ENCODE data around the gene HOMER2. TPM values are rescaled to one million over a fixed set of nuclear protein-coding genes. Genes with fewer than 3 reads are reported as not detected.
A peak's percentile ranks its signal among the peaks of the same experiment; 100 is the strongest.

Gene HOMER2
- total and polyA plus RNA-seq, 2 of the 4 experiments (the other 2 are of a cell fraction), result 0.54 to 0.79 TPM

GRCh38 chr15:82843566-82843965 lies 109.0 kb downstream of the HOMER2 start:
- no peaks in the 10 kb centered on the region; the same call in 1 of the 2 replicates for H3K9me1 ChIP-seq (ENCODE audit: insufficient read depth, low read length)
- H2AK9ac ChIP-seq (replicated peaks; ENCODE audit: low read depth, low read length, poor library complexity), result peak overlapping the region; percentile 55
- no peak overlapping the region for H4K5ac ChIP-seq (ENCODE audit: low read depth, low read length)
- no peak overlapping the region for H2AK5ac ChIP-seq (ENCODE audit: low read depth, low read length)
- CTCF ChIA-PET, result no interaction called here
- H3K14ac ChIP-seq (replicated peaks; ENCODE audit: low read depth, low read length), result no peak overlapping the region
- BruUV-seq (replicated peaks), result no TSS peak
- H2BK20ac ChIP-seq (ENCODE audit: low read depth, low read length), result no peak overlapping the region
- no peak overlapping the region for H3K18ac ChIP-seq (ENCODE audit: low read depth, low read length)
- no peak overlapping the region for H4K91ac ChIP-seq (ENCODE audit: insufficient read depth, low read depth, low read length)
- no peaks in the 10 kb centered on the region for H4K20me1 ChIP-seq (ENCODE audit: insufficient read depth, low read length)
- H3K27me3 ChIP-seq (ENCODE audit: control insufficient read depth, insufficient read depth, low read length), result no peaks in the 10 kb centered on the region
- no peak overlapping the region for H3K9ac ChIP-seq (ENCODE audit: low read depth, low read length)
- H3K9me3 ChIP-seq (ENCODE audit: control insufficient read depth, insufficient read depth, low read length), result no peaks in the 10 kb centered on the region
- no peak overlapping the region for H3K4ac ChIP-seq (ENCODE audit: low read depth, low read length)
- no peaks in the 10 kb centered on the region for H3K36me3 ChIP-seq (ENCODE audit: control insufficient read depth, insufficient read depth, low read length)
- H4K8ac ChIP-seq (ENCODE audit: low read depth in 2 of 2, low read length in 2 of 2), result no peak overlapping the region
- no CpG with 5 or more reads among the region's 3 CpGs for WGBS, 2 experiments (ENCODE audit: extremely low coverage in 2 of 2, insufficient read length in 1 of 2)
- no peak overlapping the region for H2AFZ ChIP-seq (replicated peaks; ENCODE audit: low read length, poor library complexity)
- H3K56ac ChIP-seq (ENCODE audit: extremely low read depth, insufficient read depth, low read length), result no peak overlapping the region
- TF ChIP-seq MAFK (IDR thresholded peaks at IDR 0.05; ENCODE audit: low read depth, low read length) (no peak), CHD1 (IDR thresholded peaks at IDR 0.05; ENCODE audit: low read depth, low read length) (no peak), RAD21 (IDR thresholded peaks at IDR 0.05; ENCODE audit: low read length) (no peak), FOS (IDR thresholded peaks at IDR 0.05; ENCODE audit: low read depth, low read length) (no peak), NFE2L2 (IDR thresholded peaks at IDR 0.05; ENCODE audit: low read depth, low read length) (no peak), MAZ (IDR thresholded peaks at IDR 0.05; ENCODE audit: borderline replicate concordance, low read depth, low read length) (no peak), RFX5 (IDR thresholded peaks at IDR 0.05; ENCODE audit: low read depth, low read length) (no peak), CEBPB (IDR thresholded peaks at IDR 0.05; ENCODE audit: low read depth, low read length) (no peak), CTCF (conservative IDR thresholded peaks at IDR 0.05; ENCODE audit: low read depth, low read length) (no peak), RCOR1 (IDR thresholded peaks at IDR 0.05; ENCODE audit: insufficient replicate concordance, low read length) (no peak), POLR2A (IDR thresholded peaks at IDR 0.05; ENCODE audit: low read depth, low read length) (no peak), ELK1 (IDR thresholded peaks at IDR 0.05; ENCODE audit: borderline replicate concordance, low read depth, low read length) (no peak), BHLHE40 (IDR thresholded peaks at IDR 0.05; ENCODE audit: low read depth, low read length) (no peak), MXI1 (IDR thresholded peaks at IDR 0.05; ENCODE audit: borderline replicate concordance, low read depth, low read length) (no peak)
- TF ChIP-seq, protein P1, sequence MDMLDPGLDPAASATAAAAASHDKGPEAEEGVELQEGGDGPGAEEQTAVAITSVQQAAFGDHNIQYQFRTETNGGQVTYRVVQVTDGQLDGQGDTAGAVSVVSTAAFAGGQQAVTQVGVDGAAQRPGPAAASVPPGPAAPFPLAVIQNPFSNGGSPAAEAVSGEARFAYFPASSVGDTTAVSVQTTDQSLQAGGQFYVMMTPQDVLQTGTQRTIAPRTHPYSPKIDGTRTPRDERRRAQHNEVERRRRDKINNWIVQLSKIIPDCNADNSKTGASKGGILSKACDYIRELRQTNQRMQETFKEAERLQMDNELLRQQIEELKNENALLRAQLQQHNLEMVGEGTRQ (IDR thresholded peaks at IDR 0.05; ENCODE audit: low read depth, low read length), result no peak
- no peak overlapping the region for H2BK5ac ChIP-seq (ENCODE audit: low read depth, low read length, poor library complexity, severe bottlenecking)
- H3K4me2 ChIP-seq (ENCODE audit: low read depth, low read length), result no peak overlapping the region
- dilution Hi-C loops (cut with HindIII; ENCODE audit: low sequenced_read_pairs, unreplicated experiment) (no loop called here), intact Hi-C loops (cut with micrococcal nuclease) (no loop called here), in situ Hi-C loops (cut with MboI; ENCODE audit: low sequenced_read_pairs) (no loop called here)
- H2BK120ac ChIP-seq (ENCODE audit: low read depth, low read length), result no peak overlapping the region
- POLR2A ChIA-PET (ENCODE audit: unreplicated experiment), result no interaction called here
- no peak for DNase-seq
- no peak overlapping the region for H3K23ac ChIP-seq (ENCODE audit: low read depth, low read length)
- no peak for ATAC-seq (ENCODE audit: low read depth)
- H2BK15ac ChIP-seq (ENCODE audit: low read depth, low read length), result no peak overlapping the region
- no peak overlapping the region for H3K4me3 ChIP-seq (ENCODE audit: insufficient read depth, low read depth, low read length)
- peaks cover 3% of the 10 kb centered on the region; the same call in 1 of the 2 replicates for H3K4me1 ChIP-seq (ENCODE audit: control insufficient read depth, insufficient read depth, low read length)
- no peak overlapping the region for H3K27ac ChIP-seq (ENCODE audit: insufficient read depth, low read length)
- peaks cover 0 to under 1% of the 10 kb centered on the region in 2 experiments; a peak in 2 of 4 replicates for H3K79me1 ChIP-seq (ENCODE audit: low read depth in 1 of 2, low read length in 2 of 2)
